Amniotic stem cell (primary cell): Measurements from ENCODE around the gene CDK12.

Source experiments
- DNase-seq: peaks from one replicate; lab custom pipeline; 2025; lab: John Stamatoyannopoulos, UW

Gene CDK12

GRCh38 chr17:39548494-39549225, 87.4 kb downstream of the CDK12 start:
- DNase-seq = no peak

- DNase-seq = no peak
Measured at GRCh38 chr17:39549747-39550573, 88.7 kb downstream of the CDK12 start.

- DNase-seq = peak; percentile 29
Measured at GRCh38 chr17:39551879-39552278, 90.6 kb downstream of the CDK12 start.

- peak; percentile 8 for DNase-seq
Measured at GRCh38 chr17:39553341-39553945, 92.2 kb downstream of the CDK12 start.

- no peak for DNase-seq
Measured at GRCh38 chr17:39555368-39555767, 94.1 kb downstream of the CDK12 start.

- no peak for DNase-seq
Measured at GRCh38 chr17:39556423-39556822, 95.1 kb downstream of the CDK12 start.

GRCh38 chr17:39562395-39562794, 101.1 kb downstream of the CDK12 start:
- DNase-seq = no peak

- DNase-seq = no peak
Measured at GRCh38 chr17:39562976-39563375, 101.7 kb downstream of the CDK12 start.

GRCh38 chr17:39563476-39563875, 102.2 kb downstream of the CDK12 start:
- DNase-seq = no peak

- DNase-seq = no peak
Measured at GRCh38 chr17:39564211-39564848, 103.0 kb downstream of the CDK12 start.

GRCh38 chr17:39566094-39566850, 105.0 kb downstream of the CDK12 start:
- no peak for DNase-seq

- no peak for DNase-seq
Measured at GRCh38 chr17:39568702-39569101, 107.4 kb downstream of the CDK12 start.

- no peak for DNase-seq
Measured at GRCh38 chr17:39569126-39569525, 107.8 kb downstream of the CDK12 start.

- no peak for DNase-seq
Measured at GRCh38 chr17:39572121-39572520, 110.8 kb downstream of the CDK12 start.

- peak; percentile 13 for DNase-seq
Measured at GRCh38 chr17:39573447-39574298, 112.4 kb downstream of the CDK12 start.

GRCh38 chr17:39576187-39576586, 114.9 kb downstream of the CDK12 start:
- no peak for DNase-seq

GRCh38 chr17:39578272-39578671, 117.0 kb downstream of the CDK12 start:
- DNase-seq = no peak

GRCh38 chr17:39579318-39580081, 118.2 kb downstream of the CDK12 start:
- no peak for DNase-seq

GRCh38 chr17:39580082-39580468, 118.8 kb downstream of the CDK12 start:
- DNase-seq = no peak
